Subcutaneous adipose tissue (tissue), 4 donors: ENCODE results near the gene KCNK7. TPM values are rescaled to one million over a fixed set of nuclear protein-coding genes. Genes with fewer than 3 reads are reported as not detected.

Experiments
- total RNA-seq, 4 donors: library from RNA; depleted of rRNA; stranded (reverse); fragments of >200 nt; gene quantifications; one replicate each; pipeline ENCODE4 v1.1.0, GENCODE V29; 2016
- TF ChIP-seq, protein P1 (sequence below): fragments of 450-650 bp; IDR thresholded peaks from one replicate; pipeline ENCODE4 v1.5.1; 2016; ENCODE audit warnings: low read depth, mild to moderate bottlenecking, control low read depth, antibody characterized with exemption, moderate library complexity

KCNK7 gene
- total RNA-seq, 4 donors from 2014 or later: 0.57 TPM; not detected in 3

- TF ChIP-seq, protein P1, sequence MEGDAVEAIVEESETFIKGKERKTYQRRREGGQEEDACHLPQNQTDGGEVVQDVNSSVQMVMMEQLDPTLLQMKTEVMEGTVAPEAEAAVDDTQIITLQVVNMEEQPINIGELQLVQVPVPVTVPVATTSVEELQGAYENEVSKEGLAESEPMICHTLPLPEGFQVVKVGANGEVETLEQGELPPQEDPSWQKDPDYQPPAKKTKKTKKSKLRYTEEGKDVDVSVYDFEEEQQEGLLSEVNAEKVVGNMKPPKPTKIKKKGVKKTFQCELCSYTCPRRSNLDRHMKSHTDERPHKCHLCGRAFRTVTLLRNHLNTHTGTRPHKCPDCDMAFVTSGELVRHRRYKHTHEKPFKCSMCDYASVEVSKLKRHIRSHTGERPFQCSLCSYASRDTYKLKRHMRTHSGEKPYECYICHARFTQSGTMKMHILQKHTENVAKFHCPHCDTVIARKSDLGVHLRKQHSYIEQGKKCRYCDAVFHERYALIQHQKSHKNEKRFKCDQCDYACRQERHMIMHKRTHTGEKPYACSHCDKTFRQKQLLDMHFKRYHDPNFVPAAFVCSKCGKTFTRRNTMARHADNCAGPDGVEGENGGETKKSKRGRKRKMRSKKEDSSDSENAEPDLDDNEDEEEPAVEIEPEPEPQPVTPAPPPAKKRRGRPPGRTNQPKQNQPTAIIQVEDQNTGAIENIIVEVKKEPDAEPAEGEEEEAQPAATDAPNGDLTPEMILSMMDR: no peak
Measured at GRCh38 chr11:65623852-65624616, 28.4 kb upstream of the KCNK7 start.

- TF ChIP-seq, protein P1: no peak
Measured at GRCh38 chr11:65623177-65623576, 27.6 kb upstream of the KCNK7 start.

DNA sequence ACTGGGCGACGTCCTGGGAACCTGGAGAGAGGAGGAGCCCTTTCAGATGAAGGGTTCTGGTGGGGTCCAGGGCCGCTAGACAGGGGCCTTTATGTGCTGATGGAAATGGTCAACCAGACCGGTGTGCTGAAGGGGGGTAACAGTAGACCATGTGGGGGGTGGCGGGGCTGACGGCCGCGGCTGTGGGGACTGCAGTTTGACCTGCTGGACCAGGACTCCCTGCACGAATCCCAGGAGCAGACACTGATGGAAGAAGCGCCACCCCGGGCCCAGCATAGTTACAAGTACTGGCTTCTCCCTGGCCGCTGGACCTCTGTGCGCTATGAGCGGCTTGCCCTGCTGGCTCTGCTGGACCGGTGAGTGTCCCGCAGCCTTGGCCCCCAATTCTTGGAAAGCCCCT lies 26.4 kb upstream of the KCNK7 start:
- TF ChIP-seq, protein P1: no peak

GRCh38 chr11:65621460-65621859 lies 25.9 kb upstream of the KCNK7 start:
- TF ChIP-seq, protein P1: no peak

- TF ChIP-seq, protein P1: no peak
Measured at GRCh38 chr11:65620666-65621065, 25.1 kb upstream of the KCNK7 start.

GRCh38 chr11:65619281-65619928 lies 23.8 kb upstream of the KCNK7 start:
- TF ChIP-seq, protein P1: no peak

DNA sequence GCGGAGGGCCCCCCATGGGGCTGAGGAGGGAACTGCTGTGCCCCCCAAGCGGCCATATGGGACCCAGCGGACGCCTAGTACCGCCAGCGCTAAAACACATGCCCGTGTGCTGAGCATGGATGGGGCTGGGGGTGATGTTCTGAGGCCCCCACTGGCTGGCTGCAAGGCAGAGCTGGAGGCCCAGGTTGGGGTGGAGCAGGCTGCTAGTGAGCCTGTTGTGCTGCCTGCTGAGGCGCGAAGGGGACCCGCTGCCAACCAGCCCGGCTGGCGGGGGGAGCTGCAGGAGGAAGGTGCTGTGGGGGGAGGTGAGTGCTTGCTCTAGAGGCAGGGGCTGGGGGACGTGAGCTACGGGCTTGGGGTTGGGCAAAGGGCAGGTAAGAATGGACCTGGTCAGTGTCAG lies 23.2 kb upstream of the KCNK7 start:
- TF ChIP-seq, protein P1: no peak
